ENCODE results near the gene ZNF579. TPM values are rescaled to one million over a fixed set of nuclear protein-coding genes. Genes with fewer than 3 reads are reported as not detected.

ZNF579 gene, protein sequence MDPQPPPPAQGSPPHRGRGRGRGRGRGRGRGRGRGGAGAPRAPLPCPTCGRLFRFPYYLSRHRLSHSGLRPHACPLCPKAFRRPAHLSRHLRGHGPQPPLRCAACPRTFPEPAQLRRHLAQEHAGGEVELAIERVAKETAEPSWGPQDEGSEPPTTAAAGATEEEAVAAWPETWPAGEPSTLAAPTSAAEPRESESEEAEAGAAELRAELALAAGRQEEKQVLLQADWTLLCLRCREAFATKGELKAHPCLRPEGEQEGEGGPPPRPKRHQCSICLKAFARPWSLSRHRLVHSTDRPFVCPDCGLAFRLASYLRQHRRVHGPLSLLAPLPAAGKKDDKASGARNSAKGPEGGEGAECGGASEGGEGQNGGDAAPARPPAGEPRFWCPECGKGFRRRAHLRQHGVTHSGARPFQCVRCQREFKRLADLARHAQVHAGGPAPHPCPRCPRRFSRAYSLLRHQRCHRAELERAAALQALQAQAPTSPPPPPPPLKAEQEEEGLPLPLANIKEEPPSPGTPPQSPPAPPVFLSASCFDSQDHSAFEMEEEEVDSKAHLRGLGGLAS
- 1.6 TPM for total RNA-seq

DNA sequence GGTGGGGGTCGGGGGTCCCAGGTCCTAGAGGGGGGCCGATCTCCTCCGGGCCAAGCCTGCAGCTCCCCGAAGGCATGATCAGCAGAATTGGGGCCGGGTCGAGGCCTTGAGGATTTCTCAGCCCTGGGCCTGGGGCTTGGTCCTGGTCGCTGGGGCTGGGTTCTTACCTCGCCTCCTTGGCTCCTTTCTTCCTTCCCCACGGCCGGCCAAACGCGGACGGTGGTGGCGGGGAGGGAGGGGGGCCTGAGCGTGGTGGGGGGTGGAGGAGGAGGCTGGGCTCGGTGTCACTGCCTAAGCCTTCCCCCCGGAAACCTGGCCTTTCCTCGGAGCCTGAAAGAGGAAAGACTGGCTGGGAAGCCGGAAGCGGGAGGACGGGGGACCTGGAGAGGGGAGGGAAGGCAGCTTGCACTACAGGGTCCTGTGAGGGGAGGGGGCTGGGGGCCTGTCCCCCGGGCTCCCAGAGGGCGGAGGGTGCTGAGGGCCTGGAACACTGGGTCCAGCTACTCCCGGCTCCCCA, at the start of gene ZNF579:
TSS of gene ZNF579 (minus strand) at position 221 of the 517 bp plus-strand sequence. CDS start 1,209 bp downstream, outside the sequence.
- no peaks in the 10 kb centered on the region for H3K9me3 ChIP-seq (ENCODE audit: control insufficient read depth in 3 of 3, low read length in 3 of 3)
- H3K36me3 ChIP-seq (ENCODE audit: control insufficient read depth in 3 of 3, insufficient read depth in 3 of 3, low read length in 3 of 3): peaks cover 0 to 12% (median 6%) of the 10 kb centered on the region in 3 donors
- H3K4me1 ChIP-seq (ENCODE audit: control insufficient read depth in 3 of 3, insufficient read depth in 3 of 3, low read length in 3 of 3): peaks cover 12 to 20% (median 16%) of the 10 kb centered on the region in 3 donors

GRCh38 chr19:55626350-55626749, 45.7 kb upstream of the ZNF579 start:
- H3K4me1 ChIP-seq (ENCODE audit: control insufficient read depth in 3 of 3, insufficient read depth in 3 of 3, low read length in 3 of 3): peaks cover 15 to 25% (median 25%) of the 10 kb centered on the region in 3 donors
- H3K4me3 ChIP-seq (ENCODE audit: low read length in 3 of 3): no peak overlapping the region
- H3K27ac ChIP-seq (ENCODE audit: low read depth, low read length): no peak overlapping the region
- H3K9ac ChIP-seq (ENCODE audit: low read depth in 1 of 3, low read length in 3 of 3): no peak overlapping the region
- peaks cover 0 to 3% (median 0%) of the 10 kb centered on the region in 3 donors for H3K36me3 ChIP-seq (ENCODE audit: control insufficient read depth in 3 of 3, insufficient read depth in 3 of 3, low read length in 3 of 3)
- no peaks in the 10 kb centered on the region for H3K27me3 ChIP-seq (ENCODE audit: control insufficient read depth in 3 of 3, insufficient read depth in 3 of 3, low read length in 3 of 3)
- H3K9me3 ChIP-seq (ENCODE audit: control insufficient read depth in 3 of 3, low read length in 3 of 3): no peaks in the 10 kb centered on the region

More for the DNA sequence above, at the start of gene ZNF579:
- Histone ChIP-seq H3K27ac (ENCODE audit: low read depth, low read length) (peak within 1 kb of the TSS; percentile 95), H3K27me3 (ENCODE audit: control insufficient read depth in 3 of 3, insufficient read depth in 3 of 3, low read length in 3 of 3) (peaks cover 0 to 9% (median 6%) of the 10 kb centered on the region in 3 donors), H3K9ac (ENCODE audit: low read depth in 1 of 3, low read length in 3 of 3) (peak within 1 kb of the TSS; percentile 90 to 94 (median 91)), H3K4me3 (ENCODE audit: low read length in 3 of 3) (peak within 1 kb of the TSS; percentile 85 to 87 (median 86))

DNA sequence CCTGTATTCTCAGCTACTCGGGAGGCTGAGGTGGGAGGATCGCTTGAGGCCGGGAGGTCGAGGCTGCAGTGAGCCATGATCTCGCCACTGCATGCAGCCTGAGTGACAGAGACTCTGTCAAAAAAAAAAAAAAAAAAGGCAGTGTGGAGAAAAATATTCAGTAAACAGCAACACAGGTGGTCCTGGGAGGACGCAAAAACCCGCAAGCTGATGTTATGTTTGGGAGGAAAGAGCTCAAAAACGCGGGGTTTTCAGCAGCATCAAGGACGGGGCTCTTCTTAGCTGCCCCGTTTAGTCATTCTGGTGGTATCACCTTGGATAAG, 44.3 kb upstream of the ZNF579 start:
- no peaks in the 10 kb centered on the region for H3K9me3 ChIP-seq (ENCODE audit: control insufficient read depth in 3 of 3, low read length in 3 of 3)
- H3K4me3 ChIP-seq (ENCODE audit: low read length in 3 of 3): peak overlapping the region; percentile 75 to 85 (median 77)
- peak overlapping the region; percentile 90 for H3K27ac ChIP-seq (ENCODE audit: low read depth, low read length)
- peaks cover 4 to 8% (median 6%) of the 10 kb centered on the region in 3 donors for H3K36me3 ChIP-seq (ENCODE audit: control insufficient read depth in 3 of 3, insufficient read depth in 3 of 3, low read length in 3 of 3)
- peak overlapping the region in 2 of 3 donors; percentile 62 to 76 for H3K9ac ChIP-seq (ENCODE audit: low read depth in 1 of 3, low read length in 3 of 3)
- H3K27me3 ChIP-seq (ENCODE audit: control insufficient read depth in 3 of 3, insufficient read depth in 3 of 3, low read length in 3 of 3): no peaks in the 10 kb centered on the region
- peaks cover 27 to 39% (median 39%) of the 10 kb centered on the region in 3 donors for H3K4me1 ChIP-seq (ENCODE audit: control insufficient read depth in 3 of 3, insufficient read depth in 3 of 3, low read length in 3 of 3)

DNA sequence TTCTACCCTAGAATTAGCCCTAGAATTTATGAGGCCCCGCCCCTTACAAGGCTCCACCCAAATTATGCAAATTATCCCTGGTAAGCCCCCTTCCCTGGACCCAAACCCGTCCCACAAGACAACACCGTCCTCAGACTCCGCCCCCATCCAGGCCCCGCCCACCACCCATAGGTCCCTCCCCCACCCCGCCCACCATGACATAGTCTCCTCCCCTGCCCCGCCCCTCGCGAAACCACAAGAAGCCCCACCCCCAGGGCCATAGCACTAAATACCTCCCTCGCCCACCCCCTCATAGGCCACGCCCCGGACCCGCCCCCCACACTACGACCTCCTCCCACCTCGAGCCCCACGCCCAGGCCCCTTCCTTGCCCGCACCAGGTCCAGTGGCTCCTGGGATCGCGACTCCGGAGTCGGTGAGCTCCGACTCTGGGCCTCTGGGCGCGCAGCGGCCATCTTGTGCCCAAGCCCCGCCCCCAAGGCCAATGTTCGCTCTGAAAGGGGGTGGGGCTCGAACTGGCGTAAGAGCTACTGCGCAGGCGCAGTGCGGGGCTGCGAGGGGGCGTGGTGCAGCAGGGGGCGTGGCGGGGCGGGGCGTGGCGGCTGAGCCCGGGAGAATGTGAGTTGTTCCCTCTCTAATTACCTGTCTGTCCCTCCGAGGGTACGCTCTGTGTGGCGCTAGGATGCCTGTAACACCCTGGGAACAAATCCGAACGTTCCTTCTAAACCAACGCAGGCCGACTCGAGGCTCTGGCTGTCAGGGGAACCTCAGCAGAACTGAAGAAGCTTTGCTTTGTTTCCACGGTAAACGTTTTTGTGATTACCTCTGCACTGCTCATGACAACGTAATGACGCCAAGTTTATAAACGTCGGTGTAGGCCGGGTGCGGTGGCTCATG, 43.7 kb upstream of the ZNF579 start, which contains the start of gene ZNF784:
TSS of gene ZNF784 (minus strand) at position 458 of the 895 bp plus-strand sequence. CDS start at position 453, 5 bp downstream.
- Histone ChIP-seq H3K9ac (ENCODE audit: low read depth in 1 of 3, low read length in 3 of 3) (peak within 1 kb of the TSS; percentile 76 to 87 (median 85)), H3K27ac (ENCODE audit: low read depth, low read length) (peak within 1 kb of the TSS; percentile 90), H3K27me3 (ENCODE audit: control insufficient read depth in 3 of 3, insufficient read depth in 3 of 3, low read length in 3 of 3) (no peaks in the 10 kb centered on the region), H3K4me3 (ENCODE audit: low read length in 3 of 3) (peak within 1 kb of the TSS; percentile 75 to 85 (median 77)), H3K9me3 (ENCODE audit: control insufficient read depth in 3 of 3, low read length in 3 of 3) (no peaks in the 10 kb centered on the region), H3K36me3 (ENCODE audit: control insufficient read depth in 3 of 3, insufficient read depth in 3 of 3, low read length in 3 of 3) (peaks cover 4 to 8% (median 6%) of the 10 kb centered on the region in 3 donors), H3K4me1 (ENCODE audit: control insufficient read depth in 3 of 3, insufficient read depth in 3 of 3, low read length in 3 of 3) (peaks cover 33 to 45% (median 43%) of the 10 kb centered on the region in 3 donors)

GRCh38 chr19:55623561-55623960, 42.9 kb upstream of the ZNF579 start:
- Histone ChIP-seq H3K9me3 (ENCODE audit: control insufficient read depth in 3 of 3, low read length in 3 of 3) (no peaks in the 10 kb centered on the region), H3K27me3 (ENCODE audit: control insufficient read depth in 3 of 3, insufficient read depth in 3 of 3, low read length in 3 of 3) (no peaks in the 10 kb centered on the region), H3K27ac (ENCODE audit: low read depth, low read length) (peak overlapping the region; percentile 90), H3K4me1 (ENCODE audit: control insufficient read depth in 3 of 3, insufficient read depth in 3 of 3, low read length in 3 of 3) (peaks cover 36 to 51% (median 47%) of the 10 kb centered on the region in 3 donors), H3K4me3 (ENCODE audit: low read length in 3 of 3) (peak overlapping the region; percentile 1 to 72 (median 23)), H3K9ac (ENCODE audit: low read depth in 1 of 3, low read length in 3 of 3) (peak overlapping the region; percentile 68 to 87 (median 69)), H3K36me3 (ENCODE audit: control insufficient read depth in 3 of 3, insufficient read depth in 3 of 3, low read length in 3 of 3) (peaks cover 4 to 8% (median 6%) of the 10 kb centered on the region in 3 donors)

- Histone ChIP-seq H3K27ac (ENCODE audit: low read depth, low read length) (peak overlapping the region; percentile 90), H3K4me1 (ENCODE audit: control insufficient read depth in 3 of 3, insufficient read depth in 3 of 3, low read length in 3 of 3) (peaks cover 37 to 53% (median 48%) of the 10 kb centered on the region in 3 donors), H3K4me3 (ENCODE audit: low read length in 3 of 3) (peak overlapping the region; percentile 1 to 72 (median 23)), H3K9me3 (ENCODE audit: control insufficient read depth in 3 of 3, low read length in 3 of 3) (no peaks in the 10 kb centered on the region), H3K9ac (ENCODE audit: low read depth in 1 of 3, low read length in 3 of 3) (peak overlapping the region; percentile 43 to 69 (median 68)), H3K36me3 (ENCODE audit: control insufficient read depth in 3 of 3, insufficient read depth in 3 of 3, low read length in 3 of 3) (peaks cover 4 to 8% (median 6%) of the 10 kb centered on the region in 3 donors), H3K27me3 (ENCODE audit: control insufficient read depth in 3 of 3, insufficient read depth in 3 of 3, low read length in 3 of 3) (no peaks in the 10 kb centered on the region)
Observed at GRCh38 chr19:55623130-55623529, 42.5 kb upstream of the ZNF579 start.

- Histone ChIP-seq H3K9ac (ENCODE audit: low read depth in 1 of 3, low read length in 3 of 3) (peak overlapping the region in 1 of 3 donors; percentile 54), H3K27me3 (ENCODE audit: control insufficient read depth in 3 of 3, insufficient read depth in 3 of 3, low read length in 3 of 3) (no peaks in the 10 kb centered on the region), H3K9me3 (ENCODE audit: control insufficient read depth in 3 of 3, low read length in 3 of 3) (no peaks in the 10 kb centered on the region), H3K4me1 (ENCODE audit: control insufficient read depth in 3 of 3, insufficient read depth in 3 of 3, low read length in 3 of 3) (peaks cover 37 to 53% (median 48%) of the 10 kb centered on the region in 3 donors), H3K4me3 (ENCODE audit: low read length in 3 of 3) (peak overlapping the region in 2 of 3 donors; percentile 22 to 23), H3K27ac (ENCODE audit: low read depth, low read length) (peak overlapping the region; percentile 90), H3K36me3 (ENCODE audit: control insufficient read depth in 3 of 3, insufficient read depth in 3 of 3, low read length in 3 of 3) (peaks cover 8 to 12% (median 9%) of the 10 kb centered on the region in 3 donors)
Observed at GRCh38 chr19:55622242-55622969, 41.8 kb upstream of the ZNF579 start.

- peaks cover 37 to 53% (median 48%) of the 10 kb centered on the region in 3 donors for H3K4me1 ChIP-seq (ENCODE audit: control insufficient read depth in 3 of 3, insufficient read depth in 3 of 3, low read length in 3 of 3)
- H3K36me3 ChIP-seq (ENCODE audit: control insufficient read depth in 3 of 3, insufficient read depth in 3 of 3, low read length in 3 of 3): peaks cover 11 to 17% (median 13%) of the 10 kb centered on the region in 3 donors
- peak overlapping the region; percentile 90 for H3K27ac ChIP-seq (ENCODE audit: low read depth, low read length)
- no peaks in the 10 kb centered on the region for H3K27me3 ChIP-seq (ENCODE audit: control insufficient read depth in 3 of 3, insufficient read depth in 3 of 3, low read length in 3 of 3)
- no peak overlapping the region for H3K4me3 ChIP-seq (ENCODE audit: low read length in 3 of 3)
- no peak overlapping the region for H3K9ac ChIP-seq (ENCODE audit: low read depth in 1 of 3, low read length in 3 of 3)
- H3K9me3 ChIP-seq (ENCODE audit: control insufficient read depth in 3 of 3, low read length in 3 of 3): no peaks in the 10 kb centered on the region
Observed at GRCh38 chr19:55621673-55622231, 41.1 kb upstream of the ZNF579 start.
